Heart right ventricle (tissue), 16 donors: ENCODE results near the gene NDUFB8. TPM values are rescaled to one million over a fixed set of nuclear protein-coding genes. Genes with fewer than 3 reads are reported as not detected.

Experiments used
- ATAC-seq, 8 donors: fragments of 200-7000 bp; cut with Tn5 transposase; one replicate each; pipeline ENCODE4 v1.9.1; 2020; ENCODE audit warnings: mild to moderate bottlenecking in 8 of 8, moderate library complexity in 8 of 8, moderate number of reproducible peaks in 1 of 8
- DNase-seq, 2 donors: peaks; one replicate each; pipeline ENCODE4 v3.0.0-alpha.2; 2020
- H3K27ac ChIP-seq, 10 donors: fragments of 200-600 bp; sonication (generic) in 2 of 10; one replicate each; pipeline versions ENCODE4 v1.5.0 to v1.8.0; 2020 to 2022; ENCODE audit warnings: mild to moderate bottlenecking in 3 of 10
- H3K27me3 ChIP-seq, 7 donors: fragments of 200-600 bp; one replicate each; pipeline ENCODE4 v1.8.0; 2021 to 2022; ENCODE audit warnings: mild to moderate bottlenecking in 2 of 7
- H3K36me3 ChIP-seq, 9 donors: fragments of 200-600 bp; sonication (generic) in 1 of 9; one replicate each; pipeline versions ENCODE4 v1.5.0 to v1.8.0; 2020 to 2022; ENCODE audit warnings: mild to moderate bottlenecking in 2 of 9
- H3K4me1 ChIP-seq, 9 donors: fragments of 200-600 bp; sonication (generic) in 1 of 9; one replicate each; pipeline versions ENCODE4 v1.5.0 to v1.8.0; 2020 to 2022; ENCODE audit warnings: mild to moderate bottlenecking in 4 of 9
- H3K4me3 ChIP-seq, 10 donors: fragments of 200-600 bp; sonication (generic) in 2 of 10; one replicate each; pipeline versions ENCODE4 v1.5.0 to v1.8.0; 2020 to 2022; ENCODE audit warnings: mild to moderate bottlenecking in 7 of 10, moderate library complexity in 2 of 10
- H3K9me3 ChIP-seq, 11 donors: fragments of 200-600 bp in 10 of 11; sonication (generic) in 2 of 11; one replicate each; pipeline versions ENCODE4 v1.5.0 to v1.8.0; 2013 to 2022; ENCODE audit warnings: mild to moderate bottlenecking in 2 of 11, control low read depth in 1 of 11, moderate library complexity in 1 of 11
- WGBS, 2 donors: extraction: QIAGEN DNeasy Blood & Tissue Kit; methylation state at CpG; one replicate each; pipeline ENCODE4 v1.1.7; 2013; ENCODE audit warnings: inconsistent platforms in 1 of 2; 5-methylcytosine and 5-hydroxymethylcytosine counted together
- intact Hi-C, 10 donors: fragments of 100-400 bp; cut with DNase I; formaldehyde crosslinking; loops; one replicate each; pipeline versions ENCODE4 v1.11.1 to v1.14.2; 2022
- polyA plus RNA-seq, 2 donors: library from polyadenylated mRNA; stranded (reverse); fragments of 200-250 nt; gene quantifications; one replicate each; pipeline ENCODE4 v1.2.3, GENCODE V29; 2013
- total RNA-seq, 10 donors: library from RNA; stranded (reverse); fragmentation: NEBNext Ultra II Directional in 3 of 10; extraction: Animal tissue kit (Norgen Biotek cat#: 25700) in 3 of 10; gene quantifications; one replicate each; pipeline versions ENCODE4 v1.2.1 to v1.2.4, GENCODE V29; 2021 to 2023
- TF ChIP-seq, protein P1 (sequence below), 9 donors: fragments of 200-600 bp; sonication (generic) in 2 of 9; IDR thresholded peaks; one replicate each; pipeline versions ENCODE4 v1.5.0 to v1.8.0; 2021 to 2022; ENCODE audit warnings: antibody characterized with exemption in 9 of 9, mild to moderate bottlenecking in 5 of 9, moderate library complexity in 1 of 9
- donor health status: Arrhythmogenic right ventricular cardiomyopathy.
- donor health status: ischemic (EF 13 %, LVEDD 7.1; RV severe dilation, severe dysfunction).
- donor health status: healthy with polysubstance abuse.
- donor health status: DM: no; HTN: yes; CAD: no.
- donor health status: DM: no; HTN: no; CAD: no.
- donor health status: ischemic (EF 25% LVEDD 6.9; RV normal size, moderate dysfunction).
- donor health status: ischemic (EF 25% LVEDD 5.7; RV mildly dilated, moderate dysfunction).
- donor health status: healthy.
- donor health status: DM: yes; HTN: yes; CAD: no.
- donor health status: Ischemic cardiomyopathy.
- donor health status: ischemic (EF 35%, LVEDD 5.7; RV mildly dilated, moderate dysfunction).
- donor health status: nonischemic (EF 11% LVEDD 7.7; RV severe dilation, severe dysfunction).
- donor health status: DM: yes; HTN: yes; CAD: no.
- donor health status: PGD.
- donor health status: ischemic (EF 29% LVEDD 5.4; RV normal size, mild dysfunction).
- donor health status: nonischemic (EF 23%, LVEDD 6.1; RV moderate dilation, normal function).

The NDUFB8 gene
- total and polyA plus RNA-seq, 12 donors, result 321 to 915 (median 435) TPM

DNA sequence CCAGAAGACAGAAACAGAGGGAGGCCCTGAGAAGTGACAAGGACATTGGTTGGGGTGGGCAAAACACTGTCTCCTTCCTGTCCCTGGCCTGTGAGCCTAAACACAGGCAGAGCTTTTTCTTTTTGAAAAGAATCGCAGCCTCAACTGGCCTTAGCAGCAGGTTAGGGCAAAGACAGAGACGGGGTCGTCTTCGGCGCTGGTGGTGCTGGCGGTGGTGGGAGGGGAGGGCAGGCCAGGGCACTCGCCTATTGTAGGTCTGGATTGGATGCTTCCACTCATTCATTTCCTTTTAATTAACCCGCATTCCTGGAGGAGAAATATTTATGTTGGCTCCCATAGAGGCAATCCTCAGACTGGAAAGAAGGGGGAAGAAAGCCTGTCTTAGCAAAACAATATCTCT, 44.3 kb downstream of the NDUFB8 start:
- TF ChIP-seq, protein P1, sequence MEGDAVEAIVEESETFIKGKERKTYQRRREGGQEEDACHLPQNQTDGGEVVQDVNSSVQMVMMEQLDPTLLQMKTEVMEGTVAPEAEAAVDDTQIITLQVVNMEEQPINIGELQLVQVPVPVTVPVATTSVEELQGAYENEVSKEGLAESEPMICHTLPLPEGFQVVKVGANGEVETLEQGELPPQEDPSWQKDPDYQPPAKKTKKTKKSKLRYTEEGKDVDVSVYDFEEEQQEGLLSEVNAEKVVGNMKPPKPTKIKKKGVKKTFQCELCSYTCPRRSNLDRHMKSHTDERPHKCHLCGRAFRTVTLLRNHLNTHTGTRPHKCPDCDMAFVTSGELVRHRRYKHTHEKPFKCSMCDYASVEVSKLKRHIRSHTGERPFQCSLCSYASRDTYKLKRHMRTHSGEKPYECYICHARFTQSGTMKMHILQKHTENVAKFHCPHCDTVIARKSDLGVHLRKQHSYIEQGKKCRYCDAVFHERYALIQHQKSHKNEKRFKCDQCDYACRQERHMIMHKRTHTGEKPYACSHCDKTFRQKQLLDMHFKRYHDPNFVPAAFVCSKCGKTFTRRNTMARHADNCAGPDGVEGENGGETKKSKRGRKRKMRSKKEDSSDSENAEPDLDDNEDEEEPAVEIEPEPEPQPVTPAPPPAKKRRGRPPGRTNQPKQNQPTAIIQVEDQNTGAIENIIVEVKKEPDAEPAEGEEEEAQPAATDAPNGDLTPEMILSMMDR (IDR thresholded peaks at IDR 0.05), result no peak
- Histone ChIP-seq H3K27ac (no peak overlapping the region), H3K27me3 (peaks cover 0 to 31% (median 9%) of the 10 kb centered on the region in 7 donors), H3K4me3 (no peak overlapping the region), H3K9me3 (no peaks in the 10 kb centered on the region), H3K36me3 (peaks cover 0 to 62% (median 18%) of the 10 kb centered on the region in 9 donors), H3K4me1 (peaks cover 0 to 20% (median 14%) of the 10 kb centered on the region in 9 donors)
- ATAC-seq (no peak), DNase-seq (no peak)
- WGBS, 2 donors, result 65 to 74% methylated on average over 8 of the region's 8 CpGs
- intact Hi-C loops, result no loop called here

- ATAC-seq (no peak), DNase-seq (no peak)
- H3K9me3 ChIP-seq, result no peaks in the 10 kb centered on the region
- TF ChIP-seq, protein P1 (IDR thresholded peaks at IDR 0.05), result no peak
- H3K27ac ChIP-seq, result no peak overlapping the region
- WGBS, 2 donors, result 81 to 86% methylated on average over 5 of the region's 5 CpGs
- H3K4me3 ChIP-seq, result no peak overlapping the region
- intact Hi-C loops, result no loop called here
- H3K4me1 ChIP-seq, result peaks cover 0 to 20% (median 14%) of the 10 kb centered on the region in 9 donors
- H3K36me3 ChIP-seq, result peaks cover 0 to 49% (median 10%) of the 10 kb centered on the region in 9 donors
- peaks cover 3 to 44% (median 22%) of the 10 kb centered on the region in 7 donors for H3K27me3 ChIP-seq
Measured at GRCh38 chr10:100483876-100484666, 45.6 kb downstream of the NDUFB8 start.

GRCh38 chr10:100482834-100483185, 46.9 kb downstream of the NDUFB8 start:
- intact Hi-C loops, result no loop called here
- no peak for DNase-seq
- Histone ChIP-seq H3K27me3 (peaks cover 3 to 56% (median 32%) of the 10 kb centered on the region in 7 donors), H3K9me3 (no peaks in the 10 kb centered on the region), H3K36me3 (peaks cover 0 to 36% (median 6%) of the 10 kb centered on the region in 9 donors), H3K4me3 (peak overlapping the region in 8 of 10 donors; percentile 33 to 63 (median 52)), H3K27ac (no peak overlapping the region), H3K4me1 (peaks cover 0 to 20% (median 14%) of the 10 kb centered on the region in 9 donors)
- 38 to 40% methylated on average over 5 of the region's 5 CpGs for WGBS, 2 donors
- ATAC-seq, result no peak
- TF ChIP-seq, protein P1 (IDR thresholded peaks at IDR 0.05), result peak in 3 of 9 donors; percentile 13 to 37 (median 28)

- ATAC-seq (peak; percentile 81 to 91 (median 90)), DNase-seq (peak; percentile 55 to 64)
- TF ChIP-seq, protein P1 (IDR thresholded peaks at IDR 0.05), result peak; percentile 51 to 89 (median 82)
- Histone ChIP-seq H3K4me1 (peaks cover 0 to 20% (median 14%) of the 10 kb centered on the region in 9 donors), H3K27ac (no peak overlapping the region), H3K4me3 (peak overlapping the region; percentile 8 to 63 (median 50)), H3K36me3 (peaks cover 0 to 31% (median 3%) of the 10 kb centered on the region in 9 donors), H3K27me3 (peaks cover 3 to 58% (median 33%) of the 10 kb centered on the region in 7 donors), H3K9me3 (no peaks in the 10 kb centered on the region)
- intact Hi-C loops, result no loop called here
- WGBS, 2 donors, result 1% methylated on average over 54 to 59 of the region's 59 CpGs
Measured at GRCh38 chr10:100482181-100482833, 47.4 kb downstream of the NDUFB8 start.
